ENCODE results near the gene CCDC88B. TPM values are rescaled to one million over a fixed set of nuclear protein-coding genes. Genes with fewer than 3 reads are reported as not detected.

The CCDC88B gene
- total and polyA plus RNA-seq, 12 donors: 4.2 to 42.7 (median 7.0) TPM

DNA sequence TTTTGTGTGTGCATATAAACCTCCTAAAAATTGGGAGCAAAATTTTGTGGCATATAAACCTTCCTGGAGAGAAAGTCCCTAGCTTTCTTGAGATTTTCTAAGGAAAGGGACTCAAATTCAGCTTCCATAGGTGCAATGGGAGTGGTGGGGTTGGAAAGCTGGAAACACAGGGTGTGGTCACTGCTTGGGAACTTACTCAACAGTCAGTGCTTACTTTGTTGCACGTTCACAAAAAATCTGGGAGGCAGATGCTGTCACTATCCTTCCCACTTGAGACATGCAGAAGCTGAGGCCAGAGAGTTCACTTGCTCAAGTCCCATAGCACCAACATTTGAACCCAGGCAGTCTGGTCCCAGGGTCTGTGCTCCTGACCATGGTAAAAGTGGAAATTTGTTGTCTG, 43.8 kb upstream of the CCDC88B start:
- intact Hi-C loops (cut with DNase I): loop anchor here in 2 of 10 donors (5.0 kb wide), 1 partner anchor 89 kb away; the partner anchor contains the start of gene FERMT3 (in 2 of the 2)
- 43 to 71% methylated on average over 1 of the region's 1 CpG for WGBS, 2 donors
- H3K27me3 ChIP-seq: peaks cover 19 to 97% (median 91%) of the 10 kb centered on the region in 7 donors

GRCh38 chr11:64296830-64297698, 42.9 kb upstream of the CCDC88B start:
- Histone ChIP-seq H3K9me3 (no peaks in the 10 kb centered on the region), H3K27ac (no peak overlapping the region), H3K27me3 (peaks cover 11 to 97% (median 91%) of the 10 kb centered on the region in 7 donors), H3K36me3 (no peaks in the 10 kb centered on the region), H3K4me3 (no peak overlapping the region), H3K4me1 (peaks cover 14 to 40% (median 33%) of the 10 kb centered on the region in 9 donors)
- intact Hi-C loops (cut with DNase I): loop anchor here in 2 of 10 donors (5.0 kb wide), 1 partner anchor 90 kb away; the partner anchor contains the start of gene FERMT3 (in 2 of the 2)
- ATAC-seq (no peak), DNase-seq (no peak)
- TF ChIP-seq, protein P1, sequence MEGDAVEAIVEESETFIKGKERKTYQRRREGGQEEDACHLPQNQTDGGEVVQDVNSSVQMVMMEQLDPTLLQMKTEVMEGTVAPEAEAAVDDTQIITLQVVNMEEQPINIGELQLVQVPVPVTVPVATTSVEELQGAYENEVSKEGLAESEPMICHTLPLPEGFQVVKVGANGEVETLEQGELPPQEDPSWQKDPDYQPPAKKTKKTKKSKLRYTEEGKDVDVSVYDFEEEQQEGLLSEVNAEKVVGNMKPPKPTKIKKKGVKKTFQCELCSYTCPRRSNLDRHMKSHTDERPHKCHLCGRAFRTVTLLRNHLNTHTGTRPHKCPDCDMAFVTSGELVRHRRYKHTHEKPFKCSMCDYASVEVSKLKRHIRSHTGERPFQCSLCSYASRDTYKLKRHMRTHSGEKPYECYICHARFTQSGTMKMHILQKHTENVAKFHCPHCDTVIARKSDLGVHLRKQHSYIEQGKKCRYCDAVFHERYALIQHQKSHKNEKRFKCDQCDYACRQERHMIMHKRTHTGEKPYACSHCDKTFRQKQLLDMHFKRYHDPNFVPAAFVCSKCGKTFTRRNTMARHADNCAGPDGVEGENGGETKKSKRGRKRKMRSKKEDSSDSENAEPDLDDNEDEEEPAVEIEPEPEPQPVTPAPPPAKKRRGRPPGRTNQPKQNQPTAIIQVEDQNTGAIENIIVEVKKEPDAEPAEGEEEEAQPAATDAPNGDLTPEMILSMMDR (IDR thresholded peaks at IDR 0.05): no peak
- 12 to 14% methylated on average over 34 of the region's 34 CpGs for WGBS, 2 donors

More for the DNA sequence above, 43.8 kb upstream of the CCDC88B start:
- peaks cover 19 to 44% (median 35%) of the 10 kb centered on the region in 9 donors for H3K4me1 ChIP-seq
- H3K36me3 ChIP-seq: no peaks in the 10 kb centered on the region
- ATAC-seq (no peak), DNase-seq (no peak)
- no peak overlapping the region for H3K27ac ChIP-seq
- H3K9me3 ChIP-seq: no peaks in the 10 kb centered on the region
- TF ChIP-seq, protein P1 (IDR thresholded peaks at IDR 0.05): no peak
- no peak overlapping the region for H3K4me3 ChIP-seq

- TF ChIP-seq, protein P1 (IDR thresholded peaks at IDR 0.05): no peak
- no peak for DNase-seq
- intact Hi-C loops (cut with DNase I): loop anchor here in 2 of 10 donors (5.0 kb wide), 1 partner anchor 91 kb away; the partner anchor contains the start of gene FERMT3 (in 2 of the 2)
Observed at GRCh38 chr11:64297699-64298358, 42.2 kb upstream of the CCDC88B start.

More at GRCh38 chr11:64297699-64298358, 42.2 kb upstream of the CCDC88B start:
- ATAC-seq: no peak
- Histone ChIP-seq H3K4me1 (peaks cover 14 to 33% (median 27%) of the 10 kb centered on the region in 9 donors), H3K36me3 (no peaks in the 10 kb centered on the region), H3K27me3 (peaks cover 6 to 92% (median 87%) of the 10 kb centered on the region in 7 donors), H3K27ac (no peak overlapping the region), H3K4me3 (no peak overlapping the region), H3K9me3 (no peaks in the 10 kb centered on the region)
- 50 to 58% methylated on average over 18 of the region's 18 CpGs for WGBS, 2 donors

Measured in heart right ventricle (tissue), 16 donors.